Thymus (tissue), 11 donors: Measurements from ENCODE around the gene MC3R. TPM values are rescaled to one million over a fixed set of nuclear protein-coding genes. Genes with fewer than 3 reads are reported as not detected.

ENCODE experiments used
- DNase-seq, 9 donors: peaks; one replicate each; pipeline ENCODE4 v3.0.0-alpha.2; 2013; ENCODE audit warnings: low spot score in 9 of 9, low read depth in 6 of 9, missing footprints in 1 of 9
- H3K27ac ChIP-seq, 2 donors: one replicate each; pipeline ENCODE4 v1.5.1; 2013; ENCODE audit warnings: control low read depth in 1 of 2, low read depth in 1 of 2, low read length in 1 of 2, mild to moderate bottlenecking in 1 of 2, moderate library complexity in 1 of 2
- H3K27me3 ChIP-seq, 2 donors: one replicate each; pipeline ENCODE4 v1.5.1; 2013; ENCODE audit warnings: low read length in 1 of 2; ENCODE audit not compliant: control insufficient read depth in 2 of 2, insufficient read depth in 1 of 2
- H3K36me3 ChIP-seq, 2 donors: one replicate each; pipeline ENCODE4 v1.5.1; 2013; ENCODE audit warnings: low read length in 1 of 2, mild to moderate bottlenecking in 1 of 2, moderate library complexity in 1 of 2; ENCODE audit not compliant: control insufficient read depth in 2 of 2, insufficient read depth in 2 of 2
- H3K4me1 ChIP-seq, 2 donors: one replicate each; pipeline ENCODE4 v1.5.1; 2013; ENCODE audit warnings: low read length in 2 of 2; ENCODE audit not compliant: control insufficient read depth in 2 of 2, insufficient read depth in 2 of 2
- H3K4me3 ChIP-seq, 2 donors: one replicate each; pipeline ENCODE4 v1.5.1; 2013; ENCODE audit warnings: low read length in 2 of 2, control low read depth in 1 of 2, mild to moderate bottlenecking in 1 of 2
- H3K9me3 ChIP-seq, 2 donors: one replicate each; pipeline ENCODE4 v1.5.1; 2013; ENCODE audit warnings: low read length in 1 of 2, mild to moderate bottlenecking in 1 of 2; ENCODE audit not compliant: control insufficient read depth in 2 of 2, insufficient read depth in 1 of 2
- WGBS: extraction: QIAGEN DNeasy Blood & Tissue Kit; methylation state at CpG from one replicate; pipeline ENCODE4 v1.1.7; 2013; 5-methylcytosine and 5-hydroxymethylcytosine counted together
- polyA plus RNA-seq: library from polyadenylated mRNA; stranded (reverse); fragments of 200-250 nt; gene quantifications from one replicate; pipeline ENCODE4 v1.2.3, GENCODE V29; 2013
- total RNA-seq: library from RNA; stranded (reverse); fragments of 120-200 nt; gene quantifications from one replicate; pipeline ENCODE4 v1.2.4, GENCODE V29; 2013
- donor health status: healthy.

MC3R gene
- total and polyA plus RNA-seq, 2 donors, result 0.02 TPM; not detected in 1

- no peaks in the 10 kb centered on the region for H3K27me3 ChIP-seq
- no peak overlapping the region for H3K4me3 ChIP-seq
- H3K4me1 ChIP-seq, result no peaks in the 10 kb centered on the region
- WGBS, result 70% methylated on average over 2 of the region's 2 CpGs
- DNase-seq, result no peak
- H3K36me3 ChIP-seq, result no peaks in the 10 kb centered on the region
- no peak overlapping the region for H3K27ac ChIP-seq
- H3K9me3 ChIP-seq, result peaks cover 0 to 8% of the 10 kb centered on the region in 2 donors
Measured at GRCh38 chr20:56273491-56273890, 25.0 kb downstream of the MC3R start.

DNA sequence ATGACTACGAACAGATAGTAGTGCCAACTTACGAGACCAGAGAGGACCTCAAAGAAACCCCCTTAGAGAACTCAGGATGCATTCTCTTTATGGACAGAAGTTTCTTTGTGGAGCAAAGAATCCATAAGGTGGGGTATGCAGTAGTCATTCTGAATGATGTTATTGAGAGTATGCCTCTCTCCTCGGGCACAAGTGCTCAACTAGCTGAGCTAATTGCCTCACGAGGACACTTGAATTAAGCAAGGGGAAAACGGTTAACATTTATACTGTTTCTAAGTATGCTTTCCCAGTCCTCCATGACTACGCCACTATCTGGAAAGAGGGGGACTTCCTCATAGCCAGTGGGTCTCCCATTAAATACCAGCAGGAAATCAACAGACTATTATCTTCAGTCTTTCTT lies 25.6 kb downstream of the MC3R start:
- H3K4me3 ChIP-seq, result no peak overlapping the region
- H3K27ac ChIP-seq, result no peak overlapping the region
- H3K27me3 ChIP-seq, result no peaks in the 10 kb centered on the region
- peaks cover 0 to 8% of the 10 kb centered on the region in 2 donors for H3K9me3 ChIP-seq
- H3K36me3 ChIP-seq, result no peaks in the 10 kb centered on the region
- no peak for DNase-seq
- no peaks in the 10 kb centered on the region for H3K4me1 ChIP-seq
- WGBS, result 93% methylated on average over 6 of the region's 6 CpGs

GRCh38 chr20:56278196-56278595 lies 29.7 kb downstream of the MC3R start:
- H3K36me3 ChIP-seq, result no peaks in the 10 kb centered on the region
- H3K27ac ChIP-seq, result no peak overlapping the region
- no peaks in the 10 kb centered on the region for H3K27me3 ChIP-seq
- H3K4me1 ChIP-seq, result no peaks in the 10 kb centered on the region
- no peak for DNase-seq
- WGBS, result 89% methylated on average over 2 of the region's 2 CpGs
- H3K9me3 ChIP-seq, result peaks cover 0 to 8% of the 10 kb centered on the region in 2 donors
- no peak overlapping the region for H3K4me3 ChIP-seq

DNA sequence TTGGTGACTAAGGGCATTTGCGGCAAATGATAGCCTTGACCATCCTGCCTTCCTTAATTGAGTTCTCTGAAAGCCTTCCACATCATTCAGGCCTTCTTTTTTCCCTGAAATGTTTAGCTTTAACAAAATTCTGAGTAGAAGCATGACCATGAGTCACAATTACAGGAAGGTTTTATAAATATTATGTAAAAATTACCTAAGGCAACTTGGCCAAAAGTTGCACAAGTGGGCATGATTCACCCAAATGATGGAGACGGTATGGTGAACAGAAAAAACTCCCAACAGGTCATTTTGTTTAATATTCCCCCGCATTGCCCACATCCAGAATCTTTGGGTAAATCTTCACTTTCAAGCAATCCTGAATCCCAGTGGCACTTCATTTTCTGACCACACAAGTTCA lies 37.0 kb downstream of the MC3R start:
- WGBS, result 95% methylated on average over 3 of the region's 3 CpGs
- Histone ChIP-seq H3K9me3 (no peaks in the 10 kb centered on the region), H3K36me3 (no peaks in the 10 kb centered on the region), H3K27me3 (no peaks in the 10 kb centered on the region), H3K4me1 (no peaks in the 10 kb centered on the region), H3K4me3 (no peak overlapping the region), H3K27ac (no peak overlapping the region)
- no peak for DNase-seq

DNA sequence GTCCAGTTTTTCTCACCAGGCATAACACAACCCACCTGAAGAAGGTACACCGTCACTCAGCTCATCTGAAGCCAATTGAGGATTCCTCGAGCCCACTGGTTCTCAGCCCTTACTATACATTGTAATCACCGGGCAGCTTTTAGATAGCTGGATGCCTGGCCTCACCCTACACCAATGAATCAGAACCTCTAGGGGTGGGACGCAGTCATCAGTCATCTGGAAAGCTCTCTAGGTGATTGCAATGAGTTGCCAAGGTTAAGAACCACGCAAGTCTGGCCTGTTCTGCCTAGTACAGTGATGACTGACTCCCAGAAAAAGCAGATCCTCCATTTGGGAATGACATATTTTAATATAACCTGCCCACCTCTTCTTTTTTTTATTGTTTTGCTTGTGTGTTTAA lies 41.1 kb downstream of the MC3R start:
- no peaks in the 10 kb centered on the region for H3K9me3 ChIP-seq
- H3K36me3 ChIP-seq, result no peaks in the 10 kb centered on the region
- H3K27ac ChIP-seq, result no peak overlapping the region
- no peaks in the 10 kb centered on the region for H3K27me3 ChIP-seq
- WGBS, result 87% methylated on average over 5 of the region's 5 CpGs
- no peaks in the 10 kb centered on the region for H3K4me1 ChIP-seq
- no peak for DNase-seq
- no peak overlapping the region for H3K4me3 ChIP-seq

- Histone ChIP-seq H3K36me3 (no peaks in the 10 kb centered on the region), H3K4me3 (no peak overlapping the region), H3K27ac (no peak overlapping the region), H3K9me3 (no peaks in the 10 kb centered on the region), H3K27me3 (no peaks in the 10 kb centered on the region), H3K4me1 (no peaks in the 10 kb centered on the region)
- DNase-seq, result no peak
- 93% methylated on average over 1 of the region's 1 CpG for WGBS
Measured at GRCh38 chr20:56299362-56299761, 50.8 kb downstream of the MC3R start.

Other genes with a start within 250 kb of the MC3R start
- gene CBLN4, start 243.2 kb upstream of the MC3R start, total RNA-seq, result 0.05 TPM
- gene CBLN4, start 243.2 kb upstream of the MC3R start, polyA plus RNA-seq, result 0.09 TPM
- gene FAM210B, start 110.2 kb downstream of the MC3R start, total RNA-seq, result 18.3 TPM
- gene FAM210B, start 110.2 kb downstream of the MC3R start, polyA plus RNA-seq, result 39.2 TPM
- gene AURKA, start 143.5 kb downstream of the MC3R start, total RNA-seq, result 38.2 TPM
- gene AURKA, start 143.5 kb downstream of the MC3R start, polyA plus RNA-seq, result 4.1 TPM
- gene CSTF1, start 143.9 kb downstream of the MC3R start, total RNA-seq, result 35.0 TPM
- gene CSTF1, start 143.9 kb downstream of the MC3R start, polyA plus RNA-seq, result 16.0 TPM
- 2.8 TPM for gene CASS4, start 163.5 kb downstream of the MC3R start, total RNA-seq
- gene CASS4, start 163.5 kb downstream of the MC3R start, polyA plus RNA-seq, result 3.7 TPM
- 75.1 TPM for gene RTF2, start 219.9 kb downstream of the MC3R start, total RNA-seq
- gene RTF2, start 219.9 kb downstream of the MC3R start, polyA plus RNA-seq, result 91.6 TPM